H1 (cell line): ENCODE data around the gene CFAP97D1. TPM values are rescaled to one million over a fixed set of nuclear protein-coding genes. Genes with fewer than 3 reads are reported as not detected.

Experiments used
- CHD7 ChIP-seq: fragments of 300-600 bp; sonication (generic); IDR thresholded peaks from 2 replicates; pipeline ENCODE4 v1.7.1; 2012; ENCODE audit warnings: low read length, moderate library complexity, mild to moderate bottlenecking, inconsistent platforms; ENCODE audit not compliant: insufficient replicate concordance
- EGR1 ChIP-seq: IDR thresholded peaks from 2 replicates; pipeline ENCODE4 v1.6.1; 2011; ENCODE audit warnings: low read depth, low read length, borderline replicate concordance
- GABPA ChIP-seq: IDR thresholded peaks from 2 replicates; pipeline ENCODE4 v1.6.1; 2011; ENCODE audit warnings: mild to moderate bottlenecking, low read length, moderate library complexity, borderline replicate concordance; ENCODE audit not compliant: insufficient read depth
- POLR2AphosphoS5 ChIP-seq: IDR thresholded peaks from 2 replicates; pipeline ENCODE4 v1.6.1; 2011; ENCODE audit warnings: low read depth, low read length
- SIX5 ChIP-seq: IDR thresholded peaks from 2 replicates; pipeline ENCODE4 v1.6.1; 2011; ENCODE audit warnings: mild to moderate bottlenecking, low read depth, low read length
- YY1 ChIP-seq: IDR thresholded peaks from 2 replicates; pipeline ENCODE4 v1.6.1; 2011; ENCODE audit warnings: low read depth, mild to moderate bottlenecking, low read length
- polyA plus RNA-seq, 7 experiments: library from polyadenylated mRNA; depleted of rRNA in 3 of 7; stranded (reverse) in 5 of 7; unstranded in 2 of 7; fragments of >200 nt in 5 of 7; fragments of 200-250 nt in 2 of 7; gene quantifications; 1 replicate in 5 of 7; 2 replicates in 1 of 7; 4 replicates in 1 of 7; pipeline versions ENCODE4 v1.2.1 to v1.2.3, GENCODE V29; 2011 to 2013; ENCODE audit warnings: missing spikeins in 2 of 7, mixed read lengths in 2 of 7
- total RNA-seq: library from RNA; stranded (reverse); fragmentation: NEBNext Ultra II Directional; extraction: Animal tissue kit (Norgen Biotek cat#: 25700); gene quantifications from 2 replicates; pipeline ENCODE4 v1.2.1, GENCODE V29; 2021

CFAP97D1 gene
- total and polyA plus RNA-seq, 2 of the 8 experiments (the other 6 are each of a cell fraction or from before 2014, with no cell fraction given) = 0.02 to 0.07 TPM

- no peak for TF ChIP-seq POLR2AphosphoS5
- TF ChIP-seq CHD7 = no peak
- TF ChIP-seq SIX5 = no peak
- no peak for TF ChIP-seq YY1
- TF ChIP-seq GABPA = no peak
- TF ChIP-seq EGR1 = no peak
- TF ChIP-seq, all 59 proteins: peak for 0
Measured at GRCh38 chr17:43809121-43809520, 28.9 kb downstream of the CFAP97D1 start (continued).
